Thyroid gland (tissue), 4 donors: Measurements from ENCODE around the gene DTD1.

Experiments
- CTCF ChIP-seq, 6 experiments: fragments of 200-600 bp in 3 of 6; fragments of 450-650 bp in 3 of 6; sonication (generic) in 3 of 6; IDR thresholded peaks; one replicate each; pipeline ENCODE4 v1.5.1; 2016 to 2019; ENCODE audit warnings: antibody characterized with exemption in 6 of 6, mild to moderate bottlenecking in 2 of 6, inconsistent platforms in 1 of 6, moderate library complexity in 1 of 6
- POLR2A ChIP-seq, 2 donors: fragments of 450-650 bp; IDR thresholded peaks; one replicate each; pipeline ENCODE4 v1.6.1; 2017; ENCODE audit warnings: antibody characterized with exemption in 2 of 2, mild to moderate bottlenecking in 2 of 2, moderate library complexity in 1 of 2

GRCh38 chr20:18724788-18725464 lies 137.1 kb downstream of the DTD1 start:
- TF ChIP-seq CTCF (IDR thresholded peaks at IDR 0.05), result no peak
- no peak for TF ChIP-seq POLR2A (IDR thresholded peaks at IDR 0.05)
